Kidney (tissue), 14 donors: ENCODE data around the gene TIMP3. TPM values are rescaled to one million over a fixed set of nuclear protein-coding genes. Genes with fewer than 3 reads are reported as not detected.

Experiments used
- DNase-seq, 5 donors: peaks; one replicate each; pipeline ENCODE4 v3.0.0-alpha.2; 2013 to 2020
- FAIRE-seq: peaks from 2 replicates; lab custom pipeline; 2012; peaks lifted over from hg19 to GRCh38; lab: Jason Lieb, UNC
- H3K27ac ChIP-seq, 2 donors: one replicate each; pipeline ENCODE4 v1.7.0; 2013; ENCODE audit warnings: low read depth in 2 of 2, low read length in 2 of 2, inconsistent platforms in 1 of 2
- H3K27me3 ChIP-seq: one replicate; pipeline ENCODE4 v1.7.1; 2013; ENCODE audit warnings: low read length, inconsistent platforms; ENCODE audit not compliant: control insufficient read depth, insufficient read depth
- H3K36me3 ChIP-seq, 3 donors: one replicate each; pipeline versions ENCODE4 v1.7.0 to v1.7.1; 2013; ENCODE audit warnings: low read length in 3 of 3, control low read depth in 1 of 3, inconsistent platforms in 1 of 3; ENCODE audit not compliant: insufficient read depth in 3 of 3, control insufficient read depth in 2 of 3
- H3K4me1 ChIP-seq, 3 donors: one replicate each; pipeline versions ENCODE4 v1.7.0 to v1.7.1; 2013; ENCODE audit warnings: low read length in 3 of 3, inconsistent platforms in 1 of 3, low read depth in 1 of 3; ENCODE audit not compliant: control insufficient read depth in 2 of 3, insufficient read depth in 2 of 3
- H3K4me3 ChIP-seq, 3 donors: one replicate each; pipeline versions ENCODE4 v1.7.0 to v1.8.1; 2013; ENCODE audit warnings: low read length in 3 of 3, control low read depth in 1 of 3, inconsistent platforms in 1 of 3
- H3K9ac ChIP-seq, 3 donors: one replicate each; pipeline versions ENCODE4 v1.7.0 to v1.7.1; 2013; ENCODE audit warnings: low read length in 3 of 3, control low read depth in 1 of 3, inconsistent platforms in 1 of 3
- H3K9me3 ChIP-seq, 3 donors: one replicate each; pipeline versions ENCODE4 v1.7.0 to v1.7.1; 2013; ENCODE audit warnings: low read length in 3 of 3, control low read depth in 1 of 3, inconsistent platforms in 1 of 3; ENCODE audit not compliant: control insufficient read depth in 2 of 3, insufficient read depth in 1 of 3
- CTCF ChIP-seq: IDR thresholded peaks from 3 replicates; pipeline ENCODE4 v1.5.1; 2012; ENCODE audit warnings: mild to moderate bottlenecking, moderate library complexity, borderline replicate concordance; ENCODE audit not compliant: insufficient read depth; ENCODE audit errors: extremely low read depth
- intact Hi-C: fragments of 100-400 bp; cut with DNase I; formaldehyde crosslinking; loops from one replicate; pipeline ENCODE4 v1.11.1; 2022
- polyA plus RNA-seq: library from polyadenylated mRNA; stranded (reverse); fragments of 350-450 nt; fragmentation: Illumina TruSeq; extraction: RNeasy Lipid Tissue Mini Kit (QIAGEN cat#74804); gene quantifications from one replicate; pipeline ENCODE4 v1.2.3, GENCODE V29; 2014; ENCODE audit warnings: low read depth, low replicate concordance; ENCODE audit not compliant: insufficient read depth
- total RNA-seq: library from RNA; stranded (reverse); fragmentation: NEBNext Ultra II Directional; extraction: Animal tissue kit (Norgen Biotek cat#: 25700); gene quantifications from one replicate; pipeline ENCODE4 v1.2.1, GENCODE V29; 2021
- donor health status: control.
- donor health status: control.
- donor health status: control.
- donor health status: control.
- donor health status: control.
- donor health status: DM: yes; HTN: yes; CAD: no.
- donor health status: Normal renal cell carcinoma (clear cell type).

Gene TIMP3
- total and polyA plus RNA-seq, 2 donors from 2014 or later: 198 to 818 TPM

GRCh38 chr22:32822179-32822877 lies 20.8 kb downstream of the TIMP3 start:
- DNase-seq (no peak), FAIRE-seq (no peak)
- H3K4me1 ChIP-seq: peaks cover 0 to 39% (median 27%) of the 10 kb centered on the region in 3 donors
- intact Hi-C loops: no loop called here
- H3K9ac ChIP-seq: no peak overlapping the region
- TF ChIP-seq CTCF: no peak
- no peak overlapping the region for H3K27ac ChIP-seq
- H3K27me3 ChIP-seq: no peaks in the 10 kb centered on the region
- H3K9me3 ChIP-seq: no peaks in the 10 kb centered on the region
- H3K36me3 ChIP-seq: no peaks in the 10 kb centered on the region
- no peak overlapping the region for H3K4me3 ChIP-seq

GRCh38 chr22:32823024-32823730 lies 21.7 kb downstream of the TIMP3 start:
- peak; percentile 34 for TF ChIP-seq CTCF
- H3K27ac ChIP-seq: no peak overlapping the region
- FAIRE-seq: no peak

GRCh38 chr22:32824531-32825312 lies 23.2 kb downstream of the TIMP3 start:
- Histone ChIP-seq H3K4me1 (peaks cover 0 to 42% (median 21%) of the 10 kb centered on the region in 3 donors), H3K27me3 (no peaks in the 10 kb centered on the region), H3K36me3 (peaks cover 0 to 7% (median 0%) of the 10 kb centered on the region in 3 donors), H3K4me3 (no peak overlapping the region), H3K27ac (no peak overlapping the region), H3K9ac (no peak overlapping the region), H3K9me3 (no peaks in the 10 kb centered on the region)
- TF ChIP-seq CTCF: no peak
- DNase-seq (peak in 1 of 5 donors; percentile 34), FAIRE-seq (no peak)
- intact Hi-C loops: no loop called here

More at GRCh38 chr22:32823024-32823730, 21.7 kb downstream of the TIMP3 start:
- Histone ChIP-seq H3K4me3 (no peak overlapping the region), H3K36me3 (peaks cover 0 to 5% (median 0%) of the 10 kb centered on the region in 3 donors), H3K9ac (no peak overlapping the region), H3K4me1 (peaks cover 0 to 39% (median 27%) of the 10 kb centered on the region in 3 donors), H3K9me3 (no peaks in the 10 kb centered on the region), H3K27me3 (no peaks in the 10 kb centered on the region)
- intact Hi-C loops: no loop called here
- peak in 1 of 5 donors; percentile 55 for DNase-seq
